SKM-1 treated with dmso at 0.1 percent for 144 hours (cell line): Measurements from ENCODE around the gene HOXD9.

ENCODE experiments used
- DNase-seq: peaks from one replicate; lab custom pipeline; 2025; ENCODE audit not compliant: unreplicated experiment; lab: John Stamatoyannopoulos, UW

Gene HOXD9

GRCh38 chr2:176085861-176086771, 36.4 kb upstream of the HOXD9 start:
- DNase-seq: no peak

GRCh38 chr2:176087330-176088047, 35.0 kb upstream of the HOXD9 start:
- DNase-seq: no peak

- no peak for DNase-seq
Measured at GRCh38 chr2:176088048-176088936, 34.2 kb upstream of the HOXD9 start.

- no peak for DNase-seq
Measured at GRCh38 chr2:176088937-176089842, 33.3 kb upstream of the HOXD9 start.

- no peak for DNase-seq
Measured at GRCh38 chr2:176089843-176090395, 32.6 kb upstream of the HOXD9 start.

GRCh38 chr2:176090862-176091261, 31.7 kb upstream of the HOXD9 start:
- DNase-seq: no peak

- no peak for DNase-seq
Measured at GRCh38 chr2:176091329-176092258, 30.9 kb upstream of the HOXD9 start.

- no peak for DNase-seq
Measured at GRCh38 chr2:176092270-176093144, 30.0 kb upstream of the HOXD9 start, which contains the start of gene HOXD13. Gene HOXD13, plus strand, starts transcription at chr2:176092721. Its CDS starts 170 bp downstream, at chr2:176092891.

GRCh38 chr2:176093145-176093897, 29.2 kb upstream of the HOXD9 start:
- no peak for DNase-seq

- no peak for DNase-seq
Measured at GRCh38 chr2:176093898-176094249, 28.6 kb upstream of the HOXD9 start.

GRCh38 chr2:176094349-176094748, 28.2 kb upstream of the HOXD9 start:
- no peak for DNase-seq

- DNase-seq: no peak
Measured at GRCh38 chr2:176095421-176095820, 27.1 kb upstream of the HOXD9 start.

- no peak for DNase-seq
Measured at GRCh38 chr2:176096243-176096985, 26.1 kb upstream of the HOXD9 start.

GRCh38 chr2:176096986-176097819, 25.3 kb upstream of the HOXD9 start:
- DNase-seq: peak; percentile 31

- DNase-seq: no peak
Measured at GRCh38 chr2:176097820-176098365, 24.6 kb upstream of the HOXD9 start.
